Right kidney (tissue), 1 donor: ENCODE results near the gene GANAB.
"Not testable (repeated sequence)": the region's sequence is repeated elsewhere in the genome, so short reads cannot be mapped to it uniquely, and the experiment has no call there.

Experiments
- DNase-seq: peaks from one replicate; pipeline ENCODE4 v3.0.0-alpha.2; 2016

The GANAB gene

DNA sequence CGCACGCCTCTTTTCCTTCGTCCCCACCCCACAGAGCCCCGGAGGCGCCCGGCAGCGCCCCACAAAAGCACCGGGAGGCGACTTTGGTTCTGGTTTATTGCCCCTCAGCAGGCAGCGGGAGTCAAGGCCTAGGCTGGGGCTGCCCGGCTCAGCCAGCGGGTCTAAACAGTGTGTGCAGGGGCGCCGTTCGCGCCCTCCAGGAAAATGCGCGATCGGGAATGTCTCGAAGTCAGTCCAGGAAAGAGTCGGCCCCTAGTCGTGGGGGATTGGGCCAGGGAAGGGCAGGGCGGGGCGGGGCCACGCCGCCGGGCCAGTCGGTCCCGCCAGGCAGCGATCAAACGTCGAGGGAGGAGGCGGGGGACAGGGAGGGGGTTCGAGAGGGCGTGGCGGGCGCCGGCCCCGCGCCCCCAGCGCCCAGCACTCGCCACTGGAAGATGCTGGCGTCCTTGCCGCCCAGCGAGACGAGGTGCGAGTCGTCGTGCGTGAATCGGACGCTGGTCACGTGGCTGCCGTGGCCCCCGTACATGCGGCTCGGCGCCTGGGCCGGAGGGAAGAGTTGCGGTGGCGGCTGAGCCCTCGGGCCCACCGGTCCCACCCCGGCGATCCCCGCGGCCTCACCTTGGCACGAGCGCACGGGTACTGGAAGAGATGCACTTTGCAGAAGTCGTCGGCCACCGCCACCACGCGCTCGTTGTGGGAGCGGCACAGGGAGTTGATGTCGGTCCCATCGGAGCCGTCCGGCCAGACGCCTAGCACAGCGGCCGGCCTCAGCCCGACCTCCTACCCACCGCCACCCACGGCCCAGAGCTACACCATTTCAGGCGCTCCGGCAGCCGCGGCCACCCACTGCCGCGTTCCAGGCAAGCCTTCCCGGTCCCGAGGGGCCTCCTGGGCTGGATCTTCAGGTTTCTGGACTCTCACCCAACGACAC lies 44.0 kb downstream of the GANAB start:
- peak; percentile 83 for DNase-seq

DNA sequence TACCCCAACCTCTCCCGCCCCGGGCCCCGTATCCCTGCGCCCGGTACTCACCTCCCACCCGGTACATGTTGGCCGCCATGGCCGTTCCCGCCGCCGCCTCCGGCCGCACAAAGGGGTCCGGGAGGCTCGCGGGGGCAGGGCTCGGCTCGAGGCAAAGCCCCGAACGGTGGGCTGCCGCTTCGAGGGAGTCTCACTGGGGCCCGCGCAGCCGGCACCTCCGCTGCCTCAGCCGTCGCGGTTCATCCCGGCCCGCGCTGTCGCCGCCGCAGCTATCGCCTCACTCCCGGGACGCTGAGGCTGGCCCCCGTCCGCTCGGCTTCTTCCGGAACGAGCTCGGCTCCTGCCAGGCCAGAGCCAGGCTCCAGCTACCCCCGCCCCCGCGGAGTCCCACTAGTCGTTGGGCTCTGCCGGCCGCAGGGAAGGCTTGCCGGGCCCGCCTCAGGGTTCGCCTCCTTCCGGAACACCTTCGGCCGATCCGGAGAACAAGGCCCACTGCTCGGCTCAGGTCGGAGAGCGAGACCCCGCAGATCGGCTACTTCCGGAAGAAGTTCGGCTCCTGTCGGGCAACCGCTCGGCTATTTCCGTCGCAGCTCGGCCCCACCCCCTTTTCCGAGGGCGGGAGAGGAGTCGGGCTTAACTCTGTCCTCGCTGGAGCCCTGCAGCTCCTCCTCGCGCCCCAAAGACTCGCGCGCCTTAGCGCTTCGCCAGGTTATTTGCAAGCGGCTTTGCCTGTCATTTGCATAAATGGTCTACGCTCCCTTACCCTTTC lies 44.9 kb downstream of the GANAB start, which contains the start of gene MTA2:
Gene MTA2, minus strand, starts transcription at position 494 of the 769 bp plus-strand sequence. Its CDS starts 415 bp downstream, at position 79.
- DNase-seq, result peak; percentile 97

DNA sequence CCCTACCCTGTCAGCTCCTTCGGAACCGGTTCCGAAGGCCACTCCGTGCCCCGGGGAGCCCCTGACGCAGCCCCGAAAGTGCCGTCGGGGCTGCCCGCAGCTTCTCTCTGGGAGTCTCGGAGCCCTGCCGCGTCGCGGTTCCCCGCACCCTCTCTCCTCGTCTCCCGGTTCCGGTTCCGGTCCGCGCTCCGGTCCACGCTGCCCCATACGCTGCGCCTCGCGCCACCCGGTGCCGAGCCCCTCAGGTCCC lies 45.4 kb downstream of the GANAB start:
- no peak for DNase-seq

DNA sequence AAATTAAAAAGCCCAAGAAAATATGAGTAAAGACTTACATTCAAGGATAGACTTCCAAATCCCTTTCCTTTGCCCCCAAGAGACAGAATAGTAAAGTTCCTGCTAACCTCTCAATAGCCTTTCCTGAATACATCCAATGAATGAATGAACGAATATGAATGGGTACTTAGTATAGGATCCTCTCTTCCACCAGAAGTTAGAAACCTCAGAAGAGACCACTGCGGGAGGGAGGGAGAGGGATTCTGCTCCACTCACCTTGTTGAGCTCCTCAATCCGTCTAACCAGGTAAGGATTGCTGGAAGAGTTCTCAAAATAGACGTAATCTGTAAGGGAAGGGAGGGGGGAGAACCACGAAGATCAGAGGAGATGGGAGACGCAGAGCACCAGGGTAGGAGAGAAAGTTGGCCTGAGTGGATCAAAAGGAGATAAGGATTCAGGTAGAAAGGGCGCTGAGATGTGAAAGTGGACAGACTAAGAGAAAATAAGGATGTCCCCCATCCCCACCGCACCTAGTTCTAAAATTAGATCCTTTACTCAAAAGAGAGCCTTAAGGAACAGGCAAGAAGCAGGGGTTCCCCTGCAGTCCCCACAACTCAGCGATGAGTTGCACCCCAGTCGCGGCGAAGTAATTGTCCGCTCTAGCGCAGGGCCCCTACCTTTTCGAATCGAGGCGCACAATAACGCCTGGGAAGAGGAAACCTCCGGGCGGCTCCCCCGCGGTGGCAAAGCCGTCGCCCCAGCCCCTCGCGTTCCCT lies 45.9 kb downstream of the GANAB start:
- no peak for DNase-seq

DNA sequence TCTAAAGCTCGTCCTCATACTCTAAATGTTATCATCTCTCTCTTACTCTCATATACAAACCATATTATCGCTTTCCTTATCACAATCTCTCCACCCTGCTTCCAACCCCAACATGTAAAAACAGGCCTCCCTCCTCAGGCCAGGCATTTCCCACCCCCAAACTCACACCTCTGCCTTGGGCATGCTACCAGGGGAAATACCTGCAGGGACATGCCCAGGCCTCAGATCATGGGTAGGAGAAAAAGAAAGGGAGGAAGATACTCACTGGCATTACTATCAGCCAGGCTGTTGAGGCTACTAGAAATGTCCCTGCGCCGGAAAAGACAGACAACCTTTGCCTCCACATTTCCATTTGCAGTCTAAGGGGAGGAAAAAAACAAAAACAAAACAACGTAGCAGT lies 46.5 kb downstream of the GANAB start:
- no peak for DNase-seq

DNA sequence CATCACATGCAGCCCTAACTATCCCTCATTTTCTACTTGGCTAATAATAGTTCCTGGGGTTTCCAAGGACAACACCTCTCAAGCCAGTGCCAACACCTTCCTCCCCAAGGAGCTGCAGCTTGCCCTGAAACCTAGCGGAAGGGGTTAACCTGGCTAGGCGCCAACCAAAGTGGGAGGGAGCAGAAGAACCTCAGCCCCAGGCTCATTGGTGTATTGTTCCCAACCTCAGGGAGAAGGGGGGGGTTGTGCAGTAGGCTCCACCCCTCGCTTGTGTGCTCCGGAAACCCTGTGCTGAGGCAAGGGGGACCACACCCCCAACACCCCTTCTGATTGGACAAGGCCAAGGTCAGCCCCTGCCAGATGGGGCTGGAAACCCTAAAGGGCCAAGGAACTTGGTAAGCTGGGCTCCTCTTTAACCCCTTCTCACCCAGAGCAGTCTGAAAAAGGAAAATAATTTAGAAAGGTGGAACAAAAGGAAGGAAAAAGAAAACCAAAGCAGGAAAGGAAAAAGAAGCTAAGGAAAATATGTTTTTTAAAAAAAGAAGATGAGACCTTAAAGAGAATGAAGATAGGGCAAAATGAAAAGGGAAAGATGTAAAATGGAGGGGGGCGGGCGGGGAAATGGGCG lies 47.2 kb downstream of the GANAB start:
- peak; percentile 62 for DNase-seq

DNA sequence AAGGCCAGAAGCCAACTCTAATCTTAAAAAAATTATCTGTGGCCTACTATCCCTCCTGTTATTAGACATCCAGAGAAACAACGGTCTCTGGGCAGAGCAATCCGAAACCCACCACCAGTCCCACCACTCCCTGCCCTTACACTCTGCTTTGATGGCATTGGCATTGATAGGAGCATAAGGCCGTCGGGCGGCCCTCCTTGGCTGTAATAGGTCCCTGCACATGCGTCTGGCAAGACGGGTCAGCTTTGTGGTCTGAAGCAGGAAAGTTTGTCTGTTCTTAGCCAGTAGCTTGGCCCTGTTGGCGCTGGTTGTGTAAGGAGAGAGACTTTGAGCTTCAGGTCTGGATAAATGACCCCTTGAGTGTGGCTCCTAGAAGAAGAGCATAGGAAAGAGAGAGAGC lies 51.3 kb downstream of the GANAB start:
- DNase-seq, result no peak

DNA sequence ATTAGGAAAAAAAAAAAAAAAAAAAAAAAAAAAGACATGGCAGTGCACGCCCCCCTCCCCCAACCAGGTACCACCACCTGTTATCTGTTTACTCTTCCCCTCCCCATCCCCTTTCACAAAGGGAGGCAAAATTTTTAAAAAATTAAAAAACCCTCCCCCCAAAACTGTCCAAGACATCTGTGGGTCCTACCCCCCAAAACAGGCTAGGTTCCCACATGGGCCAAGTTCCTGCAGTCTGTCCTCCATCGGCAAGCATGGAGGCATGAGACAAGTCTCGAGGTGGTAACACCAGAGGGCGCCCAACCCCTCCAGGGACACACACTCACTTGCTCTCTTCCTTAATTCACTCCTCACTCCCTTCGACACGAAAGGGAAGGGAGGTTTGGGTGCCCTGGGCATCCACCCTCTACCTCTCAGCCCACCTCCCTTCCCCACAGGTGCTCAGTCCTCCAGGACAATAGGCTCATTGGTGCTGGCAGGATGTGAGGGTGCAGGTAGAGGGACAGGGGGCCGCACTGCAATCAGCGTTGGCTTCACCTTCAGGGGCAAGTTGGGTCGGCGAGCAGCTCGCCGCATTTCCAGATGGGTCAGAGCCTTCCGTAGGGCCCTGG lies 52.9 kb downstream of the GANAB start:
- peak; percentile 29 for DNase-seq

DNA sequence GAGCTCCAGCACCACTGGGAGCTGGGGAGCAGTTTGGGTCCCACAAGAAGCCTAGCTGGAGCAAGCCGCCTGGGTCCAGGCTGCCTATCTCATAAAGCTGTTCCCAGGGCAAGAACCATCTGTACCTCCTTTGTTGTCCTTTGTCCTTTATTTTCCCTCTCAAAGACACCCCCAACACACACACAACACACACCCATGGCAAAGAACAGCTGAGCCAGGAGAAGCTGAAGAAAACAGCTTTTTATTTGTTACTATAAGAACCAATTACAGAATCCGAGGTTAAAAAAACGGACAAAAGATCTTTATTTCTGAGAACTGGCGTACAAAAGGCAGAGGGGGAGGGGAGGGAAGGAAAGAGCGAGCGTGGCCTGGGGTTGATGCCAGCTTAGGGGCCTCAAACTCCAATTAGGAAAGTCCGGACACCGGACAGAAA lies 53.4 kb downstream of the GANAB start:
- DNase-seq, result no peak

DNA sequence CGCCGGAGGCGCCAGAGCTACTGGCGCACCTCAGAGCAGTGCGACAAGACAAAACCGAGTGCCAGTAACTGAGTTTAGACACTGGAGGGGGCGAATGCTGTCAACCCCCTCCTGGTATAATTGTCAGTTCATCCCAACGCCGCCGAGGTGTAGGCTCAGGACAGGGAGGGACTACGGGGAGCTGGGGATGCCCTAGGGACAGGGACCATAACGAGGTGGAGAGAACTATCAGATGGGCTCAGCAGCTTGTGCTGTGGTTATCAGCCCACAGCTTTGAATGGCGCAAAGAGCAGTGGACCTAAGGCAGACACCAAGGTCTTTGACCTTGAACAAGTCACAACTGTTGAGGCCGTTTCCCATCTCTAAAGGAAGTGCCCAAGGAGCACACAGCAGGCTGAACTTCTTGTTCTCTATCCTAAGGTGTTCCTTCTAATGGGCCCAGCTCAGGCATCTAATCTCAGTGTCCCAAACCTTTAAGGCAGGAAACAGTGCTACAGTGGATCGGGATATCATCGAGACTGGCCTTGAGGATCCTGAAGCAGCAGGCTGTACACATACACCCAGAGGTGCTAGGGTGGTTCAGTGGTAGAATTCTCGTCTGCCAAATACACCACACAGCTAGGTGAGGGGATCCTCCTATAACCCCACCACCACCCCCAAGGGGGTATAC lies 54.1 kb downstream of the GANAB start:
- no peak for DNase-seq

DNA sequence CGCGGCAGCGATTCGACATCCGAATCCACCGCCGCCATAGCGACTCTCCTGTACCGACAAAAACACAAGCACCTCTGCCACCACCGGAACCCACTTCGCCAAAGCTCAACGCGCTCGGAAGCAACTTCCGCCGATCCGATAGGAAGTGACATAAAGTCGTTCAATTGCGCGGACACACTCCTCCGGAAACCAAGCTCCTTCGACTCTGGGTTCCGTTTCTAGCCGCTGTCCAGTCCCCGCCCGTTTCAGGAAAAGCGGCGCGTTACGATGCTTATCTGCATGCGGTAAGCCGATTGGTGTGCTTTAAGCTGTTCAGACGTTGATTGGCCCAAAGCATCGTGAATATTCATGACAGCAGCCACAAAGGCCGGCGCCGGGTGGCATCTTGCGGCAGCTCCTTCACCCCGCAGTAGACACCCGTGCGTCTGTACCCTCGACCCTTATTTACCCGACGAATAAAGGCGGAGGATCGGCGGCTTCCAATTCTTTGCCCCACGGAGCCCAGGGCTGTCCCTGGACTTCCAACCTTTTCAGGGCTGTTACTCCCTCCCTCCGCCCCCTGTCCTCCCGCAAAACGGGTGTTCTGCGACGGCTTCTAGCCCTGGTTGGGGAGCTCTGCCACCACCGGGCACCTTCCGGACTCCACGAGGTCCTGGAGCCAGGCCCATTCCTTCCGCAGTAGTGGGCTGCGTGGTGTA lies 54.8 kb downstream of the GANAB start, which contains the start of gene TUT1:
Gene TUT1, minus strand, starts transcription at position 76 of the 698 bp plus-strand sequence. Its CDS starts 38 bp downstream, at position 38.
- peak; percentile 86 for DNase-seq

DNA sequence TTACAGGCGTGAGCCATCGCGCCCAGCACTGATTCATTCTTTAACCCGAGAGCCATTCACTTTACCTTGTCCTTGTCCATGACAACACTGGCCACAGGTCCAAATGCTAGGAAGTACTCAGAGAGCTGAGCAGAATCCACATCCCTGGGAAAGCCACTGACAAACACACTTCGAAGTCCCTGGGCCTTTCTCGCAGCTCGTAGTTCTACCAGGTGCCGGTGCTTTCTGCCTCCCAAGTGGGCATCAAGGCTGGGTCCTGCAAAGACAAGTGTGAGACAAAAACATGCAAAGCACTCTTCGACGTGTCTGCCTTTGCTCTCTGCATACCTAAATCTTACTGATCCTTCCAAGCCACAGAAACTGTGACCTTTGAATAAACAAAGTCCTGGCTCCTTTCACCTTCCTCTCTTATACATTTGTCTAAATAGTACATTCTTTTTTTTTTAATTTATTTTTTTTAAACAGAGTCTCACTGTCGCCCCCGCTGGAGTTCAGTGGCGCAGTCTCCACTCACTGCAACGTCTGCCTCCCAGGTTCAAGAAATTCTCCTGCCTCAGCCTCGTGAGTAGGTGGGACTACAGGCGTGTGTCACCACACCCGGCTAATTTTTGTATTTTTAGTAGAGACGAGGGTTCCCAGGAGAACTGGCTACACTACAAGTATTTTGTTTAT lies 57.3 kb downstream of the GANAB start:
- no peak for DNase-seq

DNA sequence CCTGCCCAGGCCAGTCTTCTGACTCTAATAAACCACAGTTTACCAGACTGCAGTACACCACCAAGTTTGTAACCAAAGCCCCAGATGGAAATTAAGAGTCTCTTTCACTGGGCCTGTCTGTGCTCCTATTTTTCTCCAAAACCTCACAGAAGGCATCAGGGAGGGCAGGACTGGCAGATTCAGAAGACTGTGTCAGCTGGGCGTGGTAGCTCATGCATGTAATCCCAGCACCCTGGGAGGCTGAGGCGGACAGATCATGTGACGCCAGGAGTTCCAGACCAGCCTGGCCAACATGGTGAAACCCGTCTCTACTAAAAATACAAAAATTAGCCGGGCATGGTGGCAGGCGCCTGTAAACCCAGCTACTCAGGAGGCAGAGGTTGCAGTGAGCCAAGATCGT lies 61.1 kb downstream of the GANAB start:
- DNase-seq, result not testable (repeated sequence)

DNA sequence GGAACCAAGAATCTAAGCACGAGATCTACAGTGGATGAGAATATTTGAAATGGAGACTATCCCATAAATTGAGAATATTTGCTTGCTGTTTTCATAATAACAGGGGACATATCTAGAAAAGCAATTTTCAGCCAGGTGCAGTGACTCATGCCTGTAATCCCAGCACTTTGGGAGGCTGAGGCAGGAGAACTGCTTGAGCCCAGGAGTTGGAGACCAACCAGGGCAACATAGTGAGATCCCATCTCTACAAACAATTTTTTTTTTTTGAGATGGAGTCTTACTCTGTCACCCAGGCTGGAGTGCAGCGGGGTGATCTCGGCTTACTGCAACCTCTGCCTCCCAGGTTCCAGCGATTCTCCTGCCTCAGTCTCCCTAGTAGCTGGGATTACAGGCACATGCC lies 64.7 kb downstream of the GANAB start:
- not testable (repeated sequence) for DNase-seq

DNA sequence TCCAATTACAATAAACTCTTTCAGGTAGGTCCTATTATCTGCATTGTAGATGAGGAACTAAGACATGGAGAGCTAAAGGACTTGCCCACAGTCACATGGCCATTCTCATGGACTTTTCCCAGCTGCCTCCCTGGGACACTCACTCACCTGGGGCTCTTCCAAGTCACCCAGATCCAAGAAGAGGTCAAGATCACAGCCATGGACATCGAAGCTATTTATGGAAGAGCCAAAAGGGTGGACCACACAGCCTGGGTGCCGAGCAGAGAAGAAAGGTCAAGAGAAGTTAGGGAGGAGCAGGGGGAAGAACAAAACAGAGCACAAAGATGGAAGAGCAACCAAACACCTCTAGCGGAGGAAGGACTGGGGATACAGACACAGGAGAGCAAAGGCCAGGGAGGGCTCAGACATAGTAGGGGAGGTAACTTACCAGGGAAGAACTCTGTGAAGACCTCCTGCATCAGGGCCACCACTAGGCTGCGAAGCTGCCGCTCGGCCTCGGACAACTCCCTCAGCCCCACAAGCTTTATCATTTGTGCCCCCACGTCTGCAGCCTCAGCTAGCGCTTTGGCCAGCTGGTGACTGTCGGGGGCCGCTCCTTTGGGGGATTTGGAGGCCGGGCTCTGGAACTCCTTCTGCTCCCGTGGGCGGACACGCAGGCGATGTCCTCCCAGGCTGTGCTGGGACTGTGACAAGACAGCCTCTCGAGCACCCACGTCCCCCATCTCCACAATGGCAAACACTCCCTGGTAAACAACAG lies 65.3 kb downstream of the GANAB start:
- no peak for DNase-seq

DNA sequence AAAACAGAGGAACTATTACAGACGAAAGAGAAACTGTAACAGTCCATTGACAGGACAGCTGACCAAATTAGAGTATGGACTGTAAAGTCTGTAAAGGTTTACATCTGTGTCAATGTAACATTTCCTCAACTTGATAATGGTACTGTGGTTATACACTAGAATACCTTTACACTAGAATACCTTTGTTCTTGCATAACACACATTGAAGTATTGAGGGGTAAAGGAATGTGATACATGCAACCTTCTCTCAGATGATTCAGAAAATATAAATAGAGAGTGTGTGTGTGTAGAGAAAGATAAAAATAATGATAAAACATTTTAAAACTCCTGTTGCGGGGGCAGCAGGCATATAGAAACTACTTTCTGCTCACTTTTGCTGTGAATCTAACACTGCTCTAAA lies 67.2 kb downstream of the GANAB start:
- no peak for DNase-seq

DNA sequence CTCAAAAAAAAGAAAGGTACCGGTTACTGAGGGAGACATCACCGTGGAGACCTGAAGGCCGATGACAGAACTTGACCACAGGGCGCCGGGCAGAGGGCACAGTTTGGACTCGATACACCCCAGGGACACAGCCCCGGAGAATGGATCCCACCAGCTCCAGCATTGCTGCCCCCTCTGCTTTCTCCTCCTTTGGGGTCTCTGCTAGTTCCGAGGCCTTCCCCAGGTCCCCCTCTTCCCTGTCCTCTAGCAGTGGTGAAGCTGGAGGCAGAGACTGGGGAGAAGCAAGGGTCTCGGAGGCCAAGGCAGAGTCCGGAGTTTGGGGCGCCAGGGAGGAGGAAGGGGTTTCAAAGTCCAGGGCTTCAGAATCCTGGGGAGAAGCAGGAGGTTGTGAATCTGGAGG lies 67.9 kb downstream of the GANAB start:
- no peak for DNase-seq

DNA sequence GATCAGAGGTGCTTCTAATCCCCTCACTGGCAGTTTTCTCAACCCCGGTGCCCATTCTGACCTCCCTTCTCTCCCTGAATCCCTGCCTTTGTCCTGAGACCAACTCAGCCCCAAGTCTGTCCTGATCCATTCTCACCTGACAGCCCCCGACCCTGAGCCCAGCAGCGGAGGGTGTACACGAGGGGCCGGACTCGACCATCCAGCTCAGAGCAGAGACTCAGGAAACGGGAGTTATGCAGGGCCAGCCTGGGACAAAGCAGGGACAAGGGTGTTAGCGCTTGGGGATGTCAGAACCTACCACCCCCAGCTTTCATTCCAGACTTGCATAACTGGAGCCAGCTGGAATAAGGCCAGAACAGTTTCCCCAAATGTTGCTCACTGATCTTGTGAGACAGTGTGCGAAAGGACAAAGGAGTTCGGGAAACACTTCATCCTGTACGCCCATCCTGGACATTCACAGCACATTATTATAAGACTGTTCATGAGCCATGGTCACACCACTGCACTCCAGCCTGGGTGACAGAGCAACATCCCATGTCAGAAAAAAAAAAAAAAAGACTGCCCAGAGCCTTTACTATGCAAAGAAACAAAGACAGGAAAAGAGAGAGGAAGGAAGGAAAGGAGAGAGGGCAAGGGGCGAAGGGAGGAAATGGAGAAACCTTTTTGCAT lies 69.2 kb downstream of the GANAB start:
- no peak for DNase-seq

DNA sequence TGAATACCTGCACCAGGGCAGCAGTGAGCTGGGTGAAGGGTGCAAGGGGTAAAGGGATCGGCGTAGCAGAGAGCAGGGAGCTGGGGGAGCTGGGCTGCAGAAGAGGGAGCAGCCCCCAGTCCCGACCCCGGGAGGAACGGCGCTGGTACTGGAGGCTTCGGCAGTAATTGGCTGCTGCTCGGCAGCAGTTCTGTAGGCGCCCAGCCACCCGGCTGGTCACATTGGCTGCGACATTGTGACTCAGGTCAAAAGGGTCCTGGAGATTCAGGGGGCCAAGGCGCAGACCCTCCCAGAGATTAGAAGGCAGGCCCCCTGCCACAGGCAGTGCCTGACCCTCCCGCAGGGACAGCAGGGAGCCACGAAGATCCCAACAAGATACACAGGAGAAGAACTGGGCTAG lies 70.6 kb downstream of the GANAB start:
- no peak for DNase-seq
